Activated CD4-positive, CD25-positive, alpha-beta regulatory T cell (primary cell): ENCODE data around the gene BET1L.
"Not testable (repeated sequence)": the region's sequence is repeated elsewhere in the genome, so short reads cannot be mapped to it uniquely, and the experiment has no call there.

ENCODE experiments used
- DNase-seq, 4 experiments: peaks; one replicate each; lab custom pipeline; 2025; lab: John Stamatoyannopoulos, UW

BET1L gene

GRCh38 chr11:227824-228379 lies 20.7 kb upstream of the BET1L start:
- no peak for DNase-seq

DNA sequence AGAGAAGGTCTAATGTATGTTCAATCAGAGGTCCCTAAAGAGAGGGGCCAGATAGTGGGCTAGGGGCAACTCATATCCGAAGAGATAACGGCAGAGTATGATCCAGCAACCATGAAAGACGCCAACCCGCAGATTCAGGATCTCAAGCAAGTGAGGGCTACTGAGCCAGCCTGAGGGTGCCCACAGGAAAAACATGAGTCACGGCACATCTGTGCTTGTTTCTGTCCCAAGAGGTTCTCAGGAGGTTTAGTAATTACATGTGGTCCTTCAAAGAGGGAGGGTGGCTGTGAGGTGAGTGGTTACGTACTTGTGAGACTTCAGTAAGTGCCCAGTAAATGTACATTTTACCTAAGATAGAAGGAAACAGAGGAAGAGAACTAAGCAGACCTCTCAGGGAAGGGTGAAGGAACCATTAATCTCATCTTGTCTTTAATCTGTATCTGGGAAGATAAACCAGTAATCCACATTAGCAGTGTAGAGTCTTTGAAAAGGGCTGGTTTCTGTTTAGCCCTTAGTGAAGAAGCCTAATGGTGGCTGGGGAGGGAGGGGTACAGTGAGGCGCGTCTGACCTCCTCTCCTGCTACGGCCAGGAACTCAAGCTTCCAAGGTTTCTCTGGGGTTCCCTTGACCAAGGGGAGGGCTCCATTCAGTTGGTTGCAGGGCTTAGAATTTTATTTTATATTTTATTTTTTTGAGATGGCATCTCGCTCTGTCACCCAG lies 18.7 kb upstream of the BET1L start:
- no peak for DNase-seq

DNA sequence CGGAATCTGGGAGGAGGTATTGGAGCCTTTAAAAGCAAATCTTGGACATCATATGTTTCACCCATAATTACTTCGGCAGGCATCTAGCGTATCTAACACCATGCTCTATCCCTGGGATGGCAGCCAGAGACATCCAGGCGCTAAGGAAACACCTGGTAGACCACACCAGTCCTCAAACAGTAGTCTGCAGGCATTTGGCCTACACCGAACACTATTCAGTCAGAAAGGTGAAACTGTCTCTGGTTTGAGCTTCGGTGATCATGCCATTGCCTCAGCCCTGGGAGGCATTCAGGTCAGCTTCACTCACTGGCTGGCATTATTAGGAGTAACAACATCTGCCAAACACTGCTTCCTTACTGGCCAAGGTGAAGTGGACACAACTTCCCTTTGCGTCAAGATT lies 17.2 kb upstream of the BET1L start:
- DNase-seq, result no peak

GRCh38 chr11:223884-224283 lies 16.7 kb upstream of the BET1L start:
- no peak for DNase-seq

DNA sequence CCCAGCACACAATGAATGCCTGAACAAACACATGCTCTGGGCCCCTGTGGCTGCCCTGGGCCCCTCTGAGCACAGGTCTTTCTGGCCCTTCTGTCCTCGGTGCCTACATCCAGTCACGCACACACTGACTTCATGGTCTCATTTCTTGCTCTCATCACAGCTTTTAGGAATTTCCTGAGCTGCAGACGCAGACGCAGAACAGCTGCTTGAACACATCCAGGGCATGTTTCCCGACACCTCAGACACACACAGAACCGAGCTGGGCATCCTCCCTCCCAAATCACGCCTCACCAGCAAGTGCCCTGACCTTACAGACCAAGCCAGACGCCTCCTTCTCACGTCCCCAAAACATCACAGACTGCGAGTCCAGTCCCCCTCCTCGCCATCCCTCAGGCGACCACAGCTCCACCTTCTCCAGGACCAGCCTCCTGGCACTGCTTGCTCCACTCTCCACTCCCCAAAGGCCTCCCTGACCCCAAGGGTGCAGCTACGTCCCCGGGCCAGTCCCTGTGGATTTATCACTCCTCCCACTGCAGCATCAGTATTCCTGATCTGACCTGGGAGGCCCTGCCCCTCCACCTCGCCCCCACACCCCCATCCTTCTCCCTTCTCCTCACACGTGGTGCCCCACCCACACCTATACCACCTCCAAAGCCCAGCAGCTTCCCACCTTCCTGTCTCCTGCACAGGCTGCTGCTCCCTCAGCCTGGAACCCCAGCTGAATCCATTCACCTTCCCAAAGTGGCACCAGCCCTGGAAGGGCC lies 16.0 kb upstream of the BET1L start:
- no peak for DNase-seq

GRCh38 chr11:221998-222789 lies 15.0 kb upstream of the BET1L start:
- no peak for DNase-seq

DNA sequence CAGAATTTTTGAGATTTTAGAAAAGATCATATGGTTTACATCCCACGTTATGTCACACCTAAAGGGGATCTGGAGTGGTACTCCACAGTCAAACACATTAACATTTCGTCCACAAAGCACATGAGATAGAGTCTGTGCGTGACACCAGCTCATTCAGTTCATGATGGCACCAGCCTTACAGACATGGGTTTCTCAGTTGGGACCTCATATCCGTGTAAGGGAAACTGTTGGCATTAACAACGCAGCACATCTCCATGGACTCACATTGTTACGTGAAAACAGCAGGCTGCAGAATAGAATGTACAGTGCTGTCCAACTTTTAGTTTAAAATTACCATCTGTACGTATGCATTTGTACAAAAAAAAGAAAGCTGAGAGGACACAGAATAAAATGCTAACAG lies 14.3 kb upstream of the BET1L start:
- DNase-seq, result no peak

DNA sequence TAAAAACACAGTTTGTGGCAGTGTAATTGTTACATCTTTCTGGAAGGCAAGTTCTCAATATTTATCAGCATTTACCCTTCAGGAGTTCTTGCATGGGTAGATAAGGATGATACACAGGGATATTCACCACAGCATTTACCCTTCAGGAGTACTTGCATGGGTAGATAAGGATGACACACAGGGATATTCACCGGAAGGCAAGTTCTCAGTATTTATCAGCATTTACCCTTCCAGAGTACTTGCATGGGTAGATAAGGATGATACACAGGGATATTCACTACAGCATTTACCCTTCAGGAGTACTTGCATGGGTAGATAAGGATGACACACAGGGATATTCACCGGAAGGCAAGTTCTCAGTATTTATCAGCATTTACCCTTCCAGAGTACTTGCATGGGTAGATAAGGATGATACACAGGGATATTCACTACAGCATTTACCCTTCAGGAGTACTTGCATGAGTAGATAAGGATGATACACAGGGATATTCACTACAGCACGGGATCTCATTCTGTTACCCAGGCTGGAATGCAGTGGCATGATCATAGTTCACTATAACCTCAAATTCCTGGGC lies 13.5 kb upstream of the BET1L start:
- DNase-seq, result not testable (repeated sequence)

GRCh38 chr11:218815-219593 lies 11.8 kb upstream of the BET1L start:
- no peak for DNase-seq

GRCh38 chr11:217704-218103 lies 10.5 kb upstream of the BET1L start:
- no peak for DNase-seq

DNA sequence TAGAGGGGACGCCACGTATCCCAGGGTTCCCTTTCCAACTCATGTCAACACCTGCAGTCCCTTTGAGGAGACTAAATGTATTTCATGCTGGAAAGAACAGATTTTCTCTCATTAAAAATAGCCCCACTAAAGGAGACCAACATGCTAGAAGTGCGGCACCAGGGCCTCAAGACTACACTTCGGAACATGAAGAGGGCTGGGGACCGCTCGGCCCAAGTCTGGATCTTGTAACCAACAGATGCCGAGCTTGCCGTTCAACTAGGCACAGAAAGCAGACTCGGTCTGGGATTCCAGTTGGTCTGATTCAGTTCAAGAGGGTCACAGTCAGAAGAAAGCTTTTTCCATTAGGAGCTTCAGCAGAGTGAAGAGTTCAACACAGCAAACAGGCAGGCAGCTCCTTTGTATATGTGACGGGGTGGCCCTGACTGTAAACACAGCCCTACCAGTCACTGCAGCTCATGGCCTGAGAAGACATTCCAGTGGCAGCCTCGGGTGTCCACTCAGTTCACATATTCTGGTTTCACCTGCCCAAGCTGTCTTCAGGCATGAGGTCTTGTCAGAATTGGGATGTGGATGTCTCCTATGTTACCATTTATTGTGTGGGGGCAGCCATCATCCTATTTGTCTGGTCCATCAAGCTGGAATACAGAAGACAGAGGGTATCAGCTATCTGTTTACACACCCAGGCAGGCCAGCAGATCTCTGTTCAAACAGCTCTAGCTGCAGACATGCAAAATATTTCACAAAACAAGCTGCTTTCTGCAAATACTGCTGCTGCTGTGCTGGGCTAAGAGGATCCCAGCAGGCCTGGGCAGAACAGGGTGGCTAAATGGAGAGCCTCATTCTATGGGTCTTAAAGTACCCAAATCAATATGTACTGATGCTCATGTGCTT lies 9.1 kb upstream of the BET1L start:
- no peak for DNase-seq

DNA sequence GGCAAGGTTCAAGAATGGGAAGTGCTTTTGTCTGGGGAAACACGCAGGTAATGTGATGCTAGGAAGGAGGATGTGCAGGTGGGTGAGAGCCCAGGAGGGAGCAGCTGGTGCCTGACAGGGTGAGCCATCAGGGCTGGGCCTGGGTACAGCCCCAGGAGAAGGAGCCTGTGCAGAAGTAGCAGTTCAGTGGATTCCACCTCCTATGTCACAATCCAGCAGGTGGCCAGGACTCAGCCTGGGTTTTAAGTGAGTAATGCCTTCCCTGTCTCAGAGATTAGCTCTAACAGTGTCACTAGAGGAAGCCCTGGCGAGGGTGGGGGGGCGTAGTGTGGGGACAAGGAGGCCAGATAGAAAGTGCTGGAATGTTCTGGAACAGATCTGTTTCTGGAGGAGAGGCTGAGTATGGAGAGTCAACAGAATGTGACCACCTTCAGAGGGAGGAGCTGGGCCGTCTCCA lies 8.4 kb upstream of the BET1L start:
- DNase-seq, result no peak

- no peak for DNase-seq
Observed at GRCh38 chr11:214083-214482, 6.9 kb upstream of the BET1L start.

GRCh38 chr11:213111-213510 lies 5.9 kb upstream of the BET1L start:
- no peak for DNase-seq

- no peak for DNase-seq
Observed at GRCh38 chr11:212150-213100, 5.2 kb upstream of the BET1L start.

- no peak for DNase-seq
Observed at GRCh38 chr11:211741-212140, 4.5 kb upstream of the BET1L start.

DNA sequence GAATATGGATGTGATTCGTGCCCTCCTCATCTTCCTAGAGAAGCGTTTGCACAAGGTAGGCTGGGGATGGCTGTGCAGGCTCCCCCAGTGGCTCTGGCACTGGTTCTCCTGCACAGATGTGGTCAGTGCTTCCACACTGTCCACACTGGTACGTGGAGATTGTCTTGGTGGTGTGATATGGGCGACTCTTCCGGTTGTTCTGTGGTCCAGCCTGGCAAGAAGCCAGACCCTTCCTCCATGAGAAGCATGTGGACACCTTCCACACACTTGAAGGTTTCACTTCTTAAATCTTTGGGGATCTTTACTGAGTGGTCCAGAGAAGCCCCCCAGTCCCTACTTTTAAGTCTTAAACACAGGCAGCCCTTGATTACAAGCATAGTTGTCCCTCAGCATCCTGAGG lies 4.1 kb upstream of the BET1L start:
- no peak for DNase-seq

GRCh38 chr11:210803-211180 lies 3.6 kb upstream of the BET1L start:
- DNase-seq, result no peak

DNA sequence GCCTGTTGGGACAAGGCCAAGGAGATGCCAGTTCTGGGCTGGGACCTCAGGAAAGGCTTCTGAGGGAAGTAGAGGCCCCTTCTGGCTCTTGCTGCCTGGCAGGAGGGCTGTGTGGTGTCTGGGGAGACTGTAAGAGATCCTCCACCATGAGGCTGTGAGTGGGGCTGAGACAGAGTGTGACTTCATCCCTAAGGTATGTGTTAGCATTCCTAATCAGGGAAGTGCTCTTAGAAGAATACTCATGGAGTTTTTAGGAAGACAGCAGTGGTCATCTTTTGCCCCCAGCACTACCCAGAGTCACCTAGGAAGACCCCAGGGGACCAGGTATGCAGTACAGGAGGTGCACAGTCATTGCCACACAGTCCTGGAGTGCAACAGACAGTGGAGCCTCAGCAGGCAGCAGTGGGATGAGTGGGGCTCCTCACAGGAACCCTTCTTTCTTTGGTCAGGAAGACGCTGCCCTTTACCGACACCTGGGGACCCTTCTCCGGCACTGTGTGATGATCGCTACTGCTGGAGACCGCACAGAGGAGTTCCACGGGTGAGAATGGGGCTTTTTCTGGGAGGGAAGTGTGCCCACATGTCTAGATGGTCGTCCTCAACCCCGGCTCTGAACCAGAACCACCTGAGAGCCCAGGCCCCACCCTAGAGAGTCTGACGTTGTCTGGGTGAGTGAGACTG lies 3.1 kb upstream of the BET1L start:
- no peak for DNase-seq
